ENCODE results near the gene CREBBP.

DNA sequence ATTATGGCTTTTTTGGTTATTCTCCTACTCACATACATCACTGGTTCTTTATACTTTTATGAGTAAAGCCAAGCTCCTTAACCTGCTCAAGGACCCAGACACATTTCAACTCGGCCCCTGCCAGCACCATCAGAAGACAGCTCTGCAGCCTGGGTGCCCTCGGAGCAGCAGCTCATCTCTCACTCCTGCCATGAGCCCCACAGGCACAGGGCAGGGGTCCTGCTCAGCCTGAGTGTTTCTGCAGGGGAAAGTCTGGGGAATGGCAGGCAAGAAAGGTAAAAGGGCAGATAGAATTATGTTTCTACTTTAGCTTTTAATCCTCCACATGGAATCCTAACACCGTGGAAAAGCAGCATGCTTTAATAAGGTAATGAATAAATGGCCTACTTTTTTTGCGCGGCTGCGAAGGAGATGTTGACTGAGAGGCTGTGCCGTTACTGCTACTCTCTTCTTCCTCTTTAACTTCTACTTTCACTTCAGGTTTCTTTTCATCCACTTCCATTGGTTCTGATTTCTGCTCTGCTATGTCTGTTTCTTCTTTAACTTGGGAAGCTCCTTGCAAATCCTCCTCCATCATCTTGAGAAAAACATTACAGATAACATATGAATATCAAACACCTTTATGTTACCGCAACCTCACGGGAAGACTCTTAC is 113.1 kb downstream of the CREBBP start:
- TF ChIP-seq FOXM1 (IDR thresholded peaks at IDR 0.05; ENCODE audit: borderline replicate concordance) (no peak), CTBP1 (IDR thresholded peaks at IDR 0.05; ENCODE audit: borderline replicate concordance) (no peak), ZNF384 (IDR thresholded peaks at IDR 0.05) (no peak), FOXA1 (IDR thresholded peaks at IDR 0.05) (no peak), L3MBTL2 (conservative IDR thresholded peaks at IDR 0.05) (no peak), HDGF (IDR thresholded peaks at IDR 0.05; ENCODE audit: borderline replicate concordance) (no peak), ARNT (IDR thresholded peaks at IDR 0.05) (no peak), SP1 (IDR thresholded peaks at IDR 0.05) (no peak), SUZ12 (IDR thresholded peaks at IDR 0.05) (no peak), LEF1 (IDR thresholded peaks at IDR 0.05; ENCODE audit: borderline replicate concordance) (no peak), FOXK2 (IDR thresholded peaks at IDR 0.05) (no peak), ELF4 (IDR thresholded peaks at IDR 0.05) (no peak), BHLHE40 (IDR thresholded peaks at IDR 0.05; ENCODE audit: borderline replicate concordance) (no peak)
- TF ChIP-seq, protein P1, sequence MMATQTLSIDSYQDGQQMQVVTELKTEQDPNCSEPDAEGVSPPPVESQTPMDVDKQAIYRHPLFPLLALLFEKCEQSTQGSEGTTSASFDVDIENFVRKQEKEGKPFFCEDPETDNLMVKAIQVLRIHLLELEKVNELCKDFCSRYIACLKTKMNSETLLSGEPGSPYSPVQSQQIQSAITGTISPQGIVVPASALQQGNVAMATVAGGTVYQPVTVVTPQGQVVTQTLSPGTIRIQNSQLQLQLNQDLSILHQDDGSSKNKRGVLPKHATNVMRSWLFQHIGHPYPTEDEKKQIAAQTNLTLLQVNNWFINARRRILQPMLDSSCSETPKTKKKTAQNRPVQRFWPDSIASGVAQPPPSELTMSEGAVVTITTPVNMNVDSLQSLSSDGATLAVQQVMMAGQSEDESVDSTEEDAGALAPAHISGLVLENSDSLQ (IDR thresholded peaks at IDR 0.05), result no peak
